DMS114 treated with DMSO at 0.1 percent for 48 hours (cell line): ENCODE measurements around the gene DUSP2.
"Not testable (repeated sequence)": the region's sequence is repeated elsewhere in the genome, so short reads cannot be mapped to it uniquely, and the experiment has no call there.

Experiments
- DNase-seq: peaks from one replicate; lab custom pipeline; 2025; ENCODE audit not compliant: unreplicated experiment; lab: John Stamatoyannopoulos, UW

The DUSP2 gene

DNA sequence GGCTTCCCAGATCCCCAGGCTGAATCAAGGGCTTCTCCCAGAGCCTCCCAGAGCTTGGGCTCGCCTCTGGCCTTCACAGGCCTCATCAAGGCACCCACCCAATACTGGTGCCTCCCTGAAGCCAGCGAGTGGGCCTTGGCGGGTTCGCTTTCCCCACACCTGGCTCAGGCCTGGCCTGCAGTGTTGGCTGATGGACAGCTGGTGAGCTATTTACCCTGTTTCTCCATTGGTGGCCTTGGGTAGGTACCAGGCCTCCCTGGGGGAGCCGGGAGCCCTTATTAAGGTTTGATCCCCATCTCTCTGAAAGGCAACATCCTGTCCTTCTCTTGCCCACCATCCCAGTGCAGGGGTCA is 18.2 kb upstream of the DUSP2 start:
- no peak for DNase-seq

GRCh38 chr2:96161898-96162297 is 16.7 kb upstream of the DUSP2 start:
- no peak for DNase-seq

DNA sequence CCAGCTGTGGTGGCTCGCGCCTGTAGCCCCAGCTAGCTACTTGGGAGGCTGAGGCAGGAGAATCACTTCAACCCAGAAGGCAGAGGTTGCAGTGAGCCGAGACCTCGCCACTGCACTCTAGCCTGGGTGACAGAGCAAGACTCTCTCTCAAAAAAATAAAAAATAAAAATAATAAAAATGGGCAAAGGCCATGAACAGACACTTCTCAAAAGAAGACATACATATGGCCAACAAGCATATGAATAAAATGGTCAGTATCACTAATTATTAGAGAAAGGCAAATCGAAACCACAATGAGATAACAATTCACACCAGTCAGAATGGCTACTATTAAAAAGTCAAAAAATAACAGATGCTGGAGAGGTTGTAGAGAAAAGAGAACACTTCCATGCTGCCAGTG is 15.1 kb upstream of the DUSP2 start:
- DNase-seq, result not testable (repeated sequence)

GRCh38 chr2:96159084-96159830 is 14.0 kb upstream of the DUSP2 start:
- no peak for DNase-seq

DNA sequence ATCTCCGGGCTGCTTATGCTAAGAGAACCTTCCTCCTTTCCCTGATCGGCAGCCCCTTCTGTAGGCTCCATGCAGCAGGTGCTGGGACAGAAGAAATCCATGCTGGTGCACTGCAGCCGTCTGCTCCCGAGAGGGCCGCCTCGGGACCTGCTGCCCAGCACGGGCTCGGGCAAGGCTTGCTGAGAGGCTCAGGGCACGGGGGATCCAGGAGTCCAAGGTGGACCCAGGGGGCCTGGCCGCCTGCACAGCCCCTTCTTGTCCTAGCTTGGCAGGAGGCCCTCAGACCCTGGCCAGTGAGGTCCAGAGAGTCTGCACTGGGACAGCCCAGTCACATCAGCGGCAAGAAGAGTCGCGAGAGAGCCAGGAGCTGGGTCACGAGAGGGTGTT is 13.3 kb upstream of the DUSP2 start:
- DNase-seq, result no peak

GRCh38 chr2:96157649-96158553 is 12.7 kb upstream of the DUSP2 start:
- DNase-seq, result no peak

DNA sequence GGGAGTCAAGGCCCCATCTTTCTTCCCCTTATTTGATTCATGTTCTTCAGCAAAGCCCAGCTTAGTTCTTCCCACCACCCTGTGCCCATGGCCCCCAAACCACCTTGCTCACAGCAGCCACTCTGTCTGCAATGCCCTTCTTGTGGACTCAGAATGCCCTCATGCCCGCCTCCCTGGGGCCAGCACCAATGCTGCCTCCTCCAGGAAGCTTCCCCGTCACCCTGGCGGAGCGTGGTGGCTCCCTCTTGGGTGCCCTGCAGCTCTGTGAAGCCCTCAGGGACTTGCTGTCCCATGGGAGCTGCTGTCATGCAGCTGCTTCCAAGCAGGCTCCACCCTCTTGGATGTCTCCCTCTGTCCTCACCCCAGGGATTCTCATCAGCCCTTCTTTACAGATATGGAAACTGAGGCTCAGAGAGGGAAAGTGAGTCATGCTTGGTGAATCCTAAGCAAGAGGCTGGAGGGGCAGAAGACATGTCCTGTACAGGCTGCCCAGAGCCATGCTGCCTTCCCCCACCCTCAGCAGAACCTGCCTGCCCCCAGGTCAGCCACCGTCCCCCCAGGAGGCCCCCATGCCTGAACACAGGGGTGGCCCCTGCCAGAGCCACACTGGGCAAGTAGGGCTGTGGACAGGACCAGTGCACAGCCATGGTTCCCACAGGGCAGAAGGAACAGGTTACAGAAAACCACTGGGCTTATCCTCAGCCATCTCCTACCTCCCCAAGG is 11.8 kb upstream of the DUSP2 start:
- DNase-seq, result no peak

GRCh38 chr2:96156011-96156820 is 11.0 kb upstream of the DUSP2 start:
- DNase-seq, result no peak

GRCh38 chr2:96154506-96155380 is 9.5 kb upstream of the DUSP2 start:
- DNase-seq, result no peak

DNA sequence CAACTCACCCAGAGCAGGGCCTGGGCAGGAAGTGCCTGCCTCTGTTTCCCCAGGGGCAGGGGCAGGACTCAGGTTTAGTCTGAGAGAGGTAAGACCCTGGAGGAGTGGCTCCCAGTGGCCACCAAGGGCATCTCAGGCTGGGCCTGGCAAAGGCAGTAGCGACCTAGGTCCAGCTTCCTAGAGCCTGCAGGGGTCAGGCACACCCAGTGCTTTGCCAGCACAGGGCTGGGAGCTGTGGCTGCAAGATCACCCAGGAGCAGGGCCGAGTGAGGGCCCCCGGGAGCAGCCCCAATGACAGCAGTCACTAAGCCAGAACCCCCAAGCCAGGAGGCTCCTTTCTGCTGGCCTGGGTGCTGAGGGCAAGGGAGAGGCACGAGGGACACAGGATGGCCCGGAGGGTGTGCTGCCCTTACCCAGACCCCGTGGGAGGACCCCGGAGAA is 8.8 kb upstream of the DUSP2 start:
- no peak for DNase-seq

DNA sequence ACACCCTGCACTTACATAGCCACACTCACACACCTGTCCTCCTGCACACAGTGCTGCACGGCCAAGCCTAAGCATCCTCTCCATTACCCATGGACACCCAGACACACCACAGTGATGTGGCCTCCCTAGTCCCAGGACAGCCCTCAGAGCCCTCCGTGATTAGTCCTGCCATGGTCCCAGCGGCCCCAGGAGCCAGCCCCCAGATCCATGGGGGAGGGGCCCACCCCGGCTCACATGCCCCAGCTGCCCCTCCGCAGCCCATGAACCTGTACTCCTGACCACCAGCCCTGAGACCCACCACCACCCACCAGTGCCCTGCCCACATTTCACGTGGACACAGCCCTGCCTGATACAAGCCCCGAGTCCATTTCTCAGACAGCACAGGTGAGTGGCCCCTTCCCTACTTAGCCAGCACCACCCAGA is 8.1 kb upstream of the DUSP2 start:
- DNase-seq, result no peak

- DNase-seq, result no peak
These were observed 7.3 kb upstream of the DUSP2 start for GRCh38 chr2:96152304-96153161.

- no peak for DNase-seq
These were observed 6.5 kb upstream of the DUSP2 start for GRCh38 chr2:96151595-96152303.

GRCh38 chr2:96150791-96151594 is 5.8 kb upstream of the DUSP2 start:
- DNase-seq, result no peak

- no peak for DNase-seq
These were observed 4.9 kb upstream of the DUSP2 start for GRCh38 chr2:96150007-96150640.

DNA sequence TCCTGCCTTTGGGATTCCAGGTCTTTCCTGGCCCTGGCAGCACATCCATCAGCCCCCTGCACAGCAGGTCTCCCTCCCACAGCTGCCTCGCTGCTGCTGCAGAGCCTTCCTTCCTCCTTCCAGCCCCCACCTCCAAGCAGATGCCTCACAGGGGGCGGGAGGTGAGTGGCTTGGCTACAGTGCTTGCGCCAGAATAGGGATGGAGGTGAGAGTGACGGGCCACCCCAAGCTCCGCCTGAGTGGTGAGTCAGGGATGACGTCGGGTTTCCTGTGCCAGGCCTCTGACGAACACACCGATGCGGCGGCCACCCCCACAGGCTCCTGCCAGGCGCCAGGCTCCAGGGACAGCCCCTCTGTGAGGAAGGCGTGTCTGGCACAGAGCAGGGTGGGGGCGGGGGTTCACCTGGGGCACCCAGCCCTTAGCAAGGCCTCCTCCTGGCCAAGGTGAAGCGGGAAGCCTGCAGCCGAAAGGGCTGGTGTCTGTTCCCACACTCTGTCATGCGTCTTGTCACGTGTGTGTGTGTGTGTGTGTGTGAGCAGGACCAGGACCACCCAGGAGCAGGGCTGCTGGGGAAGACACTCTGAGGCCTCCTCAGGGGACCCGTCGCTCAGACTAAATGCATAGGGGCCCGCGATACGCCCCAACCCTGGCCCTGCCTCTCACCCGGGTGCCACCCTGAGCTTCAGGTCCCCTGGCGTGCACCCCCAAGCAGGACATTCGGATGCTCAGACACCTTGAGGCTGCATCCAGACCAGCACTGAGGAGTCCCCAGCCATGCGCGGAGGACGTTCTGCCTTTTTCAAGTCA is 3.4 kb upstream of the DUSP2 start:
- DNase-seq, result no peak
